Measurements from ENCODE around the gene SYTL4.
"Not testable (repeated sequence)": the region's sequence is repeated elsewhere in the genome, so short reads cannot be mapped to it uniquely, and the experiment has no call there.

The SYTL4 gene

GRCh38 chrX:100731441-100732281, at the start of gene SYTL4:
TSS of gene SYTL4 (minus strand) at chrX:100732121. CDS start at chrX:100702037, 30,084 bp downstream.
- peak; percentile 82 for DNase-seq

DNA sequence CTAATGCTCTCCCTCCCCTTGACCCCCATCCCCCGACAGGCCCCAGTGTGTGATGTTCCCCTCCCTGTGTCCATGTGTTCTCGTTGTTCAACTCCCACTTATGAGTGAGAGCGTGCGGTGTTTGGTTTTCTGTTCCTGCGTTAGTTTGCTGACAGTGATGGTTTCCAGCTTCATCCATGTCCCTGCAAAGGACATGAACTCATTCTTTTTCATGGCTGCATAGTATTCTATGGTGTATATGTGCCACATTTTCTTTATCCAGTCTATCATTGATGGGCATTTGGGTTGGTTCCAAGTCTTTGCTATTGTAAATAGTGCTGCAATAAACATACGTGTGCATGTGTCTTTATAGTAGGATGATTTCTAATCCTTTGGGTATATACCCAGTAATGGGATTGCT, 37.5 kb upstream of the SYTL4 start:
- not testable (repeated sequence) for DNase-seq

DNA sequence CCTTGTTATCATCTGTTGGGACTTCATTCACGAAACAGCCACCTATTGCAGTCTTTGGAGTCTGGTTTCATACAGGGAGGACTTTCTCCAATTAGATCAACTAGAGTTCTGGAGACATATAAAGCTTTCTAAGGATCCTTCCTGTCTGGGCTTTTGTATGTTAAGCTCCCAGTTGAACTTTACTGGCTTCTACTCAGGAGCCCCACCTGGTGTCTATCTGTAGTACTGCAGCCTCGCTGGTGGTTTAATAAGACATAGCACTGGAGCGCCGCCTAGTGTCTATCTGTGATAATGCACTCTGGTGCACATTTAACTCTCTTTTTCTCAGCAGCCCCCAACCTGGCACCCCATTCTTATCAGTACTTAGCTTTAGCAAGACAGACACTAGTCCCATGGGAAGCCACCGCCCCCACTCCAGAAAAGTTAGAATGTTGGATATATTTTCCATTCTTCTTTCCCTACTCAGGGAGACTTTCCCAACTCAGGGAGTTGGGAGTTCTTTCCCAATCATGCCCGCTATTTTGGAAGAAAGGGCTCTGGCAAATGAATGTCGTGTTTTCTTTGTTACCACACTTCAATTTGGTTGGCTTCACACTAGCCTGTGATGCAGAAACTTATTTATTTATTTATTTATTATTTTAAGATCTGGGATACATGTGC, 36.9 kb upstream of the SYTL4 start:
- DNase-seq = peak; percentile 69

- DNase-seq = peak; percentile 80
Measured at GRCh38 chrX:100750883-100751282, 19.0 kb upstream of the SYTL4 start.

DNA sequence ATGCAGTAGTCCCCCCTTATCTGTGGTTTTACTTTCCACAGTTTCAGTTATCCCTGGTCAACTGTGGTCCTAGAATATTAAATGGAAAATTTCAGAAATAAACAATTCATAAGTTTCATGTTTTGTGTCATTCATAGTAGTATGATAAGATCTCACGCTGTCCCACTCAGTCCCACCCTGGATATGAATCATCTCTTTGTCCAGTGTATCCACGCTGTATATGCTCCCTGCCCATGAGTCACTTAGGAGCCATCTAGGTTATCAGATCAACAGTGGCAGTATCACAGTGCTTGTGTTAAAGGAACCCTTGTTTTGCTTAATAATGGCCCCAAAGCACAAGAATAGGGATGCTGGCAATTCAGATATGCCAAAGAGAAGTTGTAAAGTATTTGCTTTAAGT, 16.2 kb upstream of the SYTL4 start:
- no peak for DNase-seq

GRCh38 chrX:100747703-100748102, 15.8 kb upstream of the SYTL4 start:
- no peak for DNase-seq

GRCh38 chrX:100747090-100747489, 15.2 kb upstream of the SYTL4 start:
- DNase-seq = peak; percentile 3

DNA sequence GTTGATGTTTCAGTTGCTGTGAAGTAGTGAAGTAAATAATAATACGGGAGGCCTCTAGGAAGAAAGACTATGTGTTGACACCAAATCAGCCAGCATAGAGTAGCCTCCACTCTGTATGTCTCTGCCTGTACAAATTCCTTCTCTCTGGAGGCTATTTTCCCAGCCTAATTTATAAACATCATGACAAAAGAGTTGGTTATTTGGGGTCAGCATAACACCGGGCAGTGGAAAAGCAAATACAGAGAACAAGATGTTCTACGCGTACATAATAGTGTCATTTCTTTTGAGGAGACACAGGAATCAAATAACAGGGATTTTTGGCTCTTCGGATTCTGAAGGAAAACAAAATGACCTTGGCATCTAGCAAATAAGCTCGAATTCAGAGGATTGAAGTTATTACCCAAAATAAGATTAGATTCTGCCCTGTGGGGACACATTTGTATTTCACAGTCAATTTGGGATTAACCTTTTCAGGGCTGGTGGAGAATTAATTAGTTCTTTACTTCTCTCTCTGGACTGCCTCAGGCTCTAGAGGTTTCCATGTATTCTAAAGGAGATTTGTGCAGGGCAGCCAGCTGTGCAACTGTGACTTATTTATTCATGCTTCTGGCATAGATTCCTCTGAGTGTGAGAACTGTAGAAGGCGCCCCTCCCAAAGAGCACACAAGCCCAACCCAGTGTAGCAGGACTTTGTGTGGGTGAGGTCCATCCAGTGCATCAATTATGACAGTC, 14.1 kb upstream of the SYTL4 start:
- DNase-seq = peak; percentile 84

DNA sequence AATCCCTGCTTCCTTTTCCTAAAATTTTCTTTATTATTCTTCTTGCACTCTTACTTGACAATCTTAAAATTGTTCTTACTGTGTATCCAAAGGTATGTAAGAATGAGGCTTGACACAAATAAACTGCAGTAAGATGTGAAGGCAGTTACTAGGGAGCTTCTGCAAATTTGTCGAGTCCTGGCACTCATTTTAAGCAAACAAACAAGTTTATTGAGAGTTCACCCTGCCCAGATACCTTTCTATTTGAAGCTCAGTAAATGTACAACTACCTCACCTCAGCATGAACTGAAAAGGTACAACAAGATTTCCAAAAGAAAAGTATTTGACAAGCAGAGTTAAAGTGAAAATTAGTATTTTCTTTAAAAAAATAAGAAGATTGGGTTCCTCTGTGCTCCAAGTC, 13.3 kb upstream of the SYTL4 start:
- DNase-seq = no peak

GRCh38 chrX:100743009-100743607, 11.2 kb upstream of the SYTL4 start:
- peak; percentile 8 for DNase-seq

DNA sequence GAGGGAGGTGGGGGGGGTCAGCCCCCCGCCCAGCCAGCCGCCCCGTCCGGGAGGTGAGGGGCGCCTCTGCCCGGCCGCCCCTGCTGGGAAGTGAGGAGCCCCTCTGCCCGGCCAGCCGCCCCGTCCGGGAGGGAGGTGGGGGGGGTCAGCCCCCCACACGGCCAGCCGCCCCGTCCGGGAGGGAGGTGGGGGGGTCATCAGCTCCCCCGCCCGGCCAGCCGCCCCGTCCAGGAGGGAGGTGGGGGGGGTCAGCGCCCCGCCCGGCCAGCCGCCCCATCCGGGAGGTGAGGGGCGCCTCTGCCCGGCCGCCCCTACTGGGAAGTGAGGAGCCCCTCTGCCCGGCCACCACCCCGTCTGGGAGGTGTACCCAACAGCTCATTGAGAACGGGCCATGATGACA, 7.9 kb downstream of the SYTL4 start:
- DNase-seq = not testable (repeated sequence)

- DNase-seq = peak; percentile 54
Measured at GRCh38 chrX:100721328-100721727, 10.6 kb downstream of the SYTL4 start.

DNA sequence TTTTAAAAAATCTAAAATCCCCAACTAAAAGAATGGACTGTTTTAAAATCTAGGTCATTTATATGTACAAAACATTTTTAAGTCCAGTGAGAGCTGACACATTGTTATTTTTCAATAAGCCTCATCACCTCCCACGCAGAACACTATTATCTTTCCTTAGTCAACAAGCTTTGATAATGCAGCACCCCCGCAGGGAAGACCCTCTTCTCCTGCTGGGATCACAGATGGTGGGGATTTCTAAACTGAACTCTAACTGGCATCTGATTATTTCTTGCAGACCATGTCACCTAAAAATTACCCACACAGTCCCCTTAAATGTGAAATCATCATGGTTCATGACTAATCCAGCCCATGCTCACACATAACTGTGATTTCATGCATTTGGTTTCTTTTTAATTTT, 11.6 kb downstream of the SYTL4 start:
- DNase-seq = peak; percentile 92

DNA sequence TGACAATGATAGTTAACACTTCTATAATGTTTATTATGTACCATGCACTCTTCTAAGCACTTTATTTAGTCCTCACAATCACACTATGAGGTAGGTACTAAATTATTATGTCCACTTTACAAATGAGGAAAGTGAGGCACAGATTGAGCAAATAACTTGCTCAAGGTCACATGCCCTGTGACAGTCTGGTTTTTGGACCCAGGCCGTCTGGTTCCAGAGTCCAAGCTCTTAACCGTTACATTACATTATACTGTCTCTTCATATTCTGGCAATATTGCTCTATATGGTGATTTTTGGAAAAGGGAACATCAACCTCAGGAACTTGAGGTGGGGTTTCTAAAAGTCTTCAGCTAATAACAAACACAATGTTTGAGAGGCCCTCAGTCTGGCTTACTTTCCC, 12.8 kb downstream of the SYTL4 start:
- DNase-seq = no peak

- peak; percentile 93 for DNase-seq
Measured at GRCh38 chrX:100717363-100717762, 14.6 kb downstream of the SYTL4 start.

DNA sequence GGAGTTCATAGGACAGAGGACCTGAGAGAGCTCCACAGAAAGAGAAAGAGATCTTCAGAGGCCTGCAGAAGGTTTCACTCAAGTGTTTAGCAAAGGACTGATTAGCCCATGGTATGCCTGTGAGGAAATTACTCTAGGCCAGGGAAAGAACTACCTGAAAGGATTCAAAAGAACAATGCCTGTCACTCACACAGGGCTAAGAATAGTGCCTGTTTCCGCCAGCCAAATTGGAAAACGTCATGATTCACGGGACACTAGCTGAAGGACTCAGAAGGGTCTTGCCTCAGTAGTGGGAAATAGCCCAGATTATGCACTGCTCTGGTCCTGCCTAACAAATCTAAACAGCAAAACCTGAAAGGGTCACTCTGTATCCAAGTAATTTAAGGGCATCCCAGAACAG, 21.1 kb downstream of the SYTL4 start:
- peak; percentile 10 for DNase-seq

DNA sequence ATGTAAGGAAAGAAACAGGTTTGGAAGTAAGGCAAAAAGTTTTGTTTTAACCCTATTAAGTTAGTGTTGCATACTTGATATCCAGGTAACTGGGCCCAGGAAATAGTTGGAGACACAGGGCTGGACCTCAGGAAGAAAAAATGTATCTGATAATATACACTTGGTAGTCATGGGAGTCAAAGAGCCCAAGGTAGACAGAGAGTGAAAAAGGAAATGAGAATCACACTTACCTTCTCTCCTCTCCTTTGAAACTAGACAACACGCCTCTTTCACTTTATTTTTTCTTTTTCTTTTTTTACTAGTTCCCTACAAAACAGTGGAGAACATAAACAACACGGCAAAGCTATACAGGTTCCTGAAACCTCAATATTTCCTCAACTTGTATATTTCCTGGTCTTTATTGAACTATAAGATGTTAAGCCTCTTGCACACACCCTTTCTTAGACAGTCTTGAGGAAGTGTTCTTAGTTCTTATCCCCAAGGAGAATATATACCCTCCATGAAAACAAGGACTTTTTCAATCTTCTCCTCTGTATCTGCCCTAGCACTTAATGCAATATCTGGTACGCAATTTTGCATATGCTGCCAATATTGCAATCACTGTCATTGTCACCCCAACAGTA, 27.2 kb downstream of the SYTL4 start:
- DNase-seq = no peak

DNA sequence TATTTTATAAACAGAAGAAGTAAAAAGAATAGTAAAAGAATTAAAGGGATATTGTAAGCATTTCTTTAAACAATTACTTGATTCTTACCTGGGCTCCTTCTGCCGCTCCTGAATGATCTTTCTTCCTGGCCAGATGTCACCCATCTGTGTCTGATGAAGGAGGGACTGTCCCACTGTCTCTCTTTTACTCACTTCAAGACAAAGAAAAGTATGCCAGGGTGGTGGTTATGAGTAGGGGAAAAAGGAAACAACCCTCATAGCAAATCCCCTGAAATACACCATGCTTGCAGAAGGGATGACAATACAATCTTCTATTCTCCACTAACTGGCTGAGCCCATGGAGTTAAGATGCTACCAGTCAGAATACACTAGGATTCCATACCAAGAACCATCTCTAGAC, 31.1 kb downstream of the SYTL4 start:
- DNase-seq = no peak

- no peak for DNase-seq
Measured at GRCh38 chrX:100698551-100698950, 33.4 kb downstream of the SYTL4 start.

GRCh38 chrX:100696699-100697351, 35.1 kb downstream of the SYTL4 start:
- no peak for DNase-seq

DNA sequence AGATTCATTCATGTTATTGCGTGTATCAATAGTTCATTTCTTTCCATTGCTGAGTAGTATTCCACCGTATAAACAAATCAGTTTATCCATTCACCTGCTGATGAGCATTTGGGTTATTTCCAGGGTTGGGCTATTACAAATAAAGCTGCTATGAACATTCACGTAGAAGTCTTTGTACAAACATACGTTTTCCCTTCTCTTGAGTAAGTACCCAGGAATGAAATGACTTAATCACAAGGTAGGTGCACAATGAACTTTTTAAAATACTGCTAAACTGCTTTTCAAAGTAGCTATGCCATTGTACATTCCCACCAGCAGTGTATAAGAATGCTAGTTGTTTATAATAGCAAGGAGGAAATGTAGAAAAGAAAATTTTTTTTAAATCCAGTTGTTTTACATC, 35.9 kb downstream of the SYTL4 start:
- peak; percentile 39 for DNase-seq

DNA sequence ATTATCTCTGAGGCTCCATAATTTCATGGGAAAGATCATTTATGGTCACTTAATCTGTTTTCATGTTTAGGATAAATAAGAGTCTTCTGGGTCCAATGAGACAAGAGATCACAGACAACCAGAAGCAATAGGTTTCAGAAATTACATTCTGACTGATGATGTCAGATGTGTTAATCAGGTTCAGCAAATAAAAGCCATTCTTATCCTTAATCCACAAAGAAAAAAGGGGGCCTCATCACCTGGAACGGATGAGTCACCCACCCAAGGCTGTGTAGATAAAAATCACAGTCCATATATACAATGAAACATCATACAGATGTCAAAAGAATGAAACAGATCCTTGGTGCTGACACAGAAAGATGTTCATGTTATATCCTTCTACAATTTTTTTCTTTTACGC, 36.6 kb downstream of the SYTL4 start:
- DNase-seq = peak; percentile 82
